Mesenchymal stem cell (in vitro differentiated cells and primary cell): Measurements from ENCODE around the gene LRRC9.
"Not testable (repeated sequence)": the region's sequence is repeated elsewhere in the genome, so short reads cannot be mapped to it uniquely, and the experiment has no call there.

ENCODE experiments used
- DNase-seq: peaks from one replicate; pipeline ENCODE4 v3.0.0-alpha.2; 2013
- H2AFZ ChIP-seq: one replicate; pipeline ENCODE4 v1.6.1; 2013; ENCODE audit warnings: low read depth, mild to moderate bottlenecking, control low read depth, inconsistent platforms, low read length, moderate library complexity
- H2AK5ac ChIP-seq: 2 replicates; pipeline ENCODE4 v1.6.1; 2013; ENCODE audit warnings: low read length, moderate library complexity, mild to moderate bottlenecking, inconsistent platforms; ENCODE audit not compliant: severe bottlenecking
- H2BK120ac ChIP-seq: one replicate; pipeline ENCODE4 v1.6.1; 2013; ENCODE audit warnings: low read depth, mild to moderate bottlenecking, inconsistent platforms, low read length, moderate library complexity
- H2BK12ac ChIP-seq, 2 experiments: one replicate each; pipeline ENCODE4 v1.6.1; 2013; ENCODE audit warnings: inconsistent platforms in 2 of 2, low read length in 2 of 2, mild to moderate bottlenecking in 2 of 2, moderate library complexity in 2 of 2, control low read depth in 1 of 2
- H2BK15ac ChIP-seq: one replicate; pipeline ENCODE4 v1.6.1; 2013; ENCODE audit warnings: mild to moderate bottlenecking, low read depth, inconsistent platforms; ENCODE audit not compliant: poor library complexity, severe bottlenecking
- H2BK5ac ChIP-seq: 2 replicates; pipeline ENCODE4 v1.6.1; 2013; ENCODE audit warnings: low read depth, mild to moderate bottlenecking, low read length, control low read depth, inconsistent platforms; ENCODE audit not compliant: poor library complexity, severe bottlenecking
- H3K14ac ChIP-seq, 2 experiments: one replicate each; pipeline ENCODE4 v1.6.1; 2013; ENCODE audit warnings: inconsistent platforms in 2 of 2, low read length in 2 of 2, control low read depth in 1 of 2, mild to moderate bottlenecking in 1 of 2, moderate library complexity in 1 of 2
- H3K18ac ChIP-seq, 2 experiments: one replicate each; pipeline ENCODE4 v1.6.1; 2013; ENCODE audit warnings: inconsistent platforms in 2 of 2, low read length in 2 of 2, control low read depth in 1 of 2, low read depth in 1 of 2, mild to moderate bottlenecking in 1 of 2
- H3K23ac ChIP-seq, 2 experiments: one replicate each; pipeline ENCODE4 v1.6.1; 2013; ENCODE audit warnings: inconsistent platforms in 2 of 2, low read length in 2 of 2, mild to moderate bottlenecking in 2 of 2, moderate library complexity in 2 of 2, control low read depth in 1 of 2
- H3K27ac ChIP-seq: 2 replicates; pipeline ENCODE4 v1.5.1; 2013; ENCODE audit warnings: mild to moderate bottlenecking, moderate library complexity, low read length, control low read depth, inconsistent platforms; ENCODE audit not compliant: poor library complexity, severe bottlenecking
- H3K27me3 ChIP-seq, 2 experiments: 2 replicates each; pipeline versions ENCODE4 v1.6.1 to v1.7.0; 2013; ENCODE audit warnings: low read length in 2 of 2, mild to moderate bottlenecking in 2 of 2, moderate library complexity in 2 of 2, control low read depth in 1 of 2, inconsistent platforms in 1 of 2; ENCODE audit not compliant: control insufficient read depth in 1 of 2, insufficient read depth in 1 of 2
- H3K36me3 ChIP-seq, 2 experiments: 2 replicates each; pipeline versions ENCODE4 v1.6.1 to v1.7.0; 2013; ENCODE audit warnings: low read length in 2 of 2, control low read depth in 1 of 2, inconsistent platforms in 1 of 2, low read depth in 1 of 2, mild to moderate bottlenecking in 1 of 2; ENCODE audit not compliant: insufficient read depth in 2 of 2, control insufficient read depth in 1 of 2
- H3K4ac ChIP-seq, 2 experiments: one replicate each; pipeline ENCODE4 v1.6.1; 2013; ENCODE audit warnings: inconsistent platforms in 2 of 2, low read length in 2 of 2, mild to moderate bottlenecking in 2 of 2, moderate library complexity in 2 of 2, control low read depth in 1 of 2, low read depth in 1 of 2
- H3K4me1 ChIP-seq: 2 replicates; pipeline ENCODE4 v1.6.1; 2013; ENCODE audit warnings: low read depth, low read length, control low read depth; ENCODE audit not compliant: control insufficient read depth, insufficient read depth
- H3K4me2 ChIP-seq: 2 replicates; pipeline ENCODE4 v1.6.1; 2013; ENCODE audit warnings: low read length, mild to moderate bottlenecking, inconsistent platforms; ENCODE audit not compliant: poor library complexity, severe bottlenecking
- H3K4me3 ChIP-seq, 2 experiments: 2 replicates each; pipeline versions ENCODE4 v1.5.1 to v1.7.0; 2013; ENCODE audit warnings: low read length in 2 of 2, mild to moderate bottlenecking in 2 of 2, control low read depth in 1 of 2, low read depth in 1 of 2; ENCODE audit not compliant: insufficient read depth in 1 of 2
- H3K79me1 ChIP-seq: replicated peaks from 2 replicates; pipeline ENCODE4 v1.6.1; 2013; ENCODE audit warnings: mild to moderate bottlenecking, control low read depth, low read length, inconsistent platforms; ENCODE audit not compliant: poor library complexity, severe bottlenecking
- H3K9ac ChIP-seq: 2 replicates; pipeline ENCODE4 v1.7.0; 2013; ENCODE audit warnings: mild to moderate bottlenecking, low read length, moderate library complexity
- H3K9me3 ChIP-seq: 2 replicates; pipeline ENCODE4 v1.7.0; 2013; ENCODE audit warnings: mild to moderate bottlenecking, low read length; ENCODE audit not compliant: control insufficient read depth
- H4K8ac ChIP-seq: one replicate; pipeline ENCODE4 v1.6.1; 2013; ENCODE audit warnings: inconsistent platforms, mild to moderate bottlenecking, low read length, moderate library complexity
- H4K91ac ChIP-seq: one replicate; pipeline ENCODE4 v1.6.1; 2013; ENCODE audit warnings: mild to moderate bottlenecking, low read length, inconsistent platforms
- WGBS: methylation state at CpG from one replicate; pipeline ENCODE4 v1.1.7; 2013; ENCODE audit warnings: mixed read lengths; 5-methylcytosine and 5-hydroxymethylcytosine counted together

The LRRC9 gene

GRCh38 chr14:59931237-59931636 is 11.3 kb downstream of the LRRC9 start:
- H3K9me3 ChIP-seq = no peaks in the 10 kb centered on the region
- no peak for DNase-seq
- H2AFZ ChIP-seq = no peak overlapping the region
- no peak overlapping the region for H2AK5ac ChIP-seq
- no peak overlapping the region for H3K4ac ChIP-seq
- H4K91ac ChIP-seq = no peak overlapping the region
- WGBS = no CpG with 5 or more reads among the region's 1 CpG
- no peak overlapping the region for H3K23ac ChIP-seq
- H3K4me3 ChIP-seq = no peak overlapping the region
- no peak overlapping the region for H2BK15ac ChIP-seq
- no peaks in the 10 kb centered on the region for H3K4me1 ChIP-seq
- H3K27ac ChIP-seq = no peak overlapping the region
- H3K14ac ChIP-seq = no peak overlapping the region
- no peak overlapping the region for H4K8ac ChIP-seq
- no peak overlapping the region for H2BK5ac ChIP-seq
- no peak overlapping the region for H3K4me2 ChIP-seq
- no peaks in the 10 kb centered on the region for H3K79me1 ChIP-seq
- H3K9ac ChIP-seq = no peak overlapping the region
- H2BK12ac ChIP-seq = no peak overlapping the region
- no peak overlapping the region for H2BK120ac ChIP-seq
- H3K36me3 ChIP-seq = no peaks in the 10 kb centered on the region
- no peak overlapping the region for H3K18ac ChIP-seq
- H3K27me3 ChIP-seq = peaks cover 0 to 3% of the 10 kb centered on the region in 2 experiments

GRCh38 chr14:59936145-59936544 is 16.2 kb downstream of the LRRC9 start:
- no peak for DNase-seq
- H2BK12ac ChIP-seq = no peak overlapping the region
- no peaks in the 10 kb centered on the region for H3K4me1 ChIP-seq
- H2AFZ ChIP-seq = no peak overlapping the region
- no peak overlapping the region for H4K91ac ChIP-seq
- H2AK5ac ChIP-seq = no peak overlapping the region
- H4K8ac ChIP-seq = no peak overlapping the region
- H3K23ac ChIP-seq = no peak overlapping the region
- no peak overlapping the region for H3K14ac ChIP-seq
- H3K9me3 ChIP-seq = no peaks in the 10 kb centered on the region
- H3K18ac ChIP-seq = no peak overlapping the region
- no peak overlapping the region for H2BK5ac ChIP-seq
- H3K4ac ChIP-seq = no peak overlapping the region
- H3K4me3 ChIP-seq = no peak overlapping the region
- H3K79me1 ChIP-seq = no peaks in the 10 kb centered on the region
- no peak overlapping the region for H2BK120ac ChIP-seq
- no peaks in the 10 kb centered on the region for H3K36me3 ChIP-seq
- H3K9ac ChIP-seq = no peak overlapping the region
- H3K27ac ChIP-seq = no peak overlapping the region
- H2BK15ac ChIP-seq = no peak overlapping the region
- WGBS = no CpG with 5 or more reads among the region's 1 CpG
- no peak overlapping the region for H3K4me2 ChIP-seq
- H3K27me3 ChIP-seq = peaks cover 0 to 3% of the 10 kb centered on the region in 2 experiments

- no peak overlapping the region for H3K9ac ChIP-seq
- H2BK120ac ChIP-seq = no peak overlapping the region
- H2BK5ac ChIP-seq = no peak overlapping the region
- no peaks in the 10 kb centered on the region for H3K4me1 ChIP-seq
- no peaks in the 10 kb centered on the region for H3K79me1 ChIP-seq
- H2BK15ac ChIP-seq = no peak overlapping the region
- H3K4me3 ChIP-seq = no peak overlapping the region
- H2AK5ac ChIP-seq = no peak overlapping the region
- no peaks in the 10 kb centered on the region for H3K27me3 ChIP-seq
- H3K27ac ChIP-seq = no peak overlapping the region
- no peak overlapping the region for H4K91ac ChIP-seq
- no peak for DNase-seq
- no peaks in the 10 kb centered on the region for H3K36me3 ChIP-seq
- H3K9me3 ChIP-seq = no peaks in the 10 kb centered on the region
- no peak overlapping the region for H2BK12ac ChIP-seq
- H2AFZ ChIP-seq = no peak overlapping the region
- WGBS = 88% methylated on average over 1 of the region's 3 CpGs
- H3K18ac ChIP-seq = no peak overlapping the region
- no peak overlapping the region for H4K8ac ChIP-seq
- no peak overlapping the region for H3K4ac ChIP-seq
- H3K4me2 ChIP-seq = no peak overlapping the region
- no peak overlapping the region for H3K14ac ChIP-seq
- H3K23ac ChIP-seq = no peak overlapping the region
Measured at GRCh38 chr14:59939828-59940227, 19.9 kb downstream of the LRRC9 start.

GRCh38 chr14:59942296-59942862 is 22.4 kb downstream of the LRRC9 start:
- H4K8ac ChIP-seq, DNase-seq, H3K27me3 ChIP-seq, H2BK120ac ChIP-seq, H3K14ac ChIP-seq, H3K9me3 ChIP-seq, H3K79me1 ChIP-seq, H3K36me3 ChIP-seq, H3K4ac ChIP-seq, H3K18ac ChIP-seq, H3K4me3 ChIP-seq, H2AFZ ChIP-seq, H2AK5ac ChIP-seq, H2BK12ac ChIP-seq, H2BK5ac ChIP-seq, H3K9ac ChIP-seq, H3K27ac ChIP-seq, H3K4me1 ChIP-seq, H4K91ac ChIP-seq, H3K4me2 ChIP-seq, H3K23ac ChIP-seq, H2BK15ac ChIP-seq: not testable (repeated sequence)
- 90% methylated on average over 8 of the region's 10 CpGs for WGBS
